Cardiac muscle cell (in vitro differentiated cells and primary cell): ENCODE measurements around the gene HYDIN. TPM values are rescaled to one million over a fixed set of nuclear protein-coding genes. Genes with fewer than 3 reads are reported as not detected.

ENCODE experiments used
- DNase-seq, 2 donors: peaks; one replicate each; pipeline versions ENCODE4 v3.0.0 to v3.0.0-alpha.2; 2010 to 2017; ENCODE audit warnings: low read depth in 1 of 2, low spot score in 1 of 2
- H3K27ac ChIP-seq: fragments of 200-600 bp; sonication (generic); 2 replicates; pipeline ENCODE4 v1.5.1; 2016
- H3K27me3 ChIP-seq: fragments of 200-600 bp; sonication (generic); 2 replicates; pipeline ENCODE4 v1.6.0; 2016; ENCODE audit warnings: control low read depth
- H3K36me3 ChIP-seq: fragments of 200-600 bp; sonication (generic); 2 replicates; pipeline ENCODE4 v1.5.1; 2016; ENCODE audit warnings: control low read depth
- H3K4me1 ChIP-seq: fragments of 200-600 bp; sonication (generic); 2 replicates; pipeline ENCODE4 v1.8.1; 2017; ENCODE audit warnings: low read depth, mild to moderate bottlenecking, mixed run types
- H3K4me3 ChIP-seq: fragments of 200-600 bp; sonication (generic); 2 replicates; pipeline ENCODE4 v1.5.1; 2016; ENCODE audit warnings: mild to moderate bottlenecking
- H3K9me3 ChIP-seq: fragments of 200-600 bp; sonication (generic); 2 replicates; pipeline ENCODE4 v1.5.1; 2017; ENCODE audit warnings: low read depth, mild to moderate bottlenecking, control low read depth
- polyA plus RNA-seq: library from polyadenylated mRNA; unstranded; fragments of >200 nt; fragmentation: Nextera tagmentation; extraction: Ambion mirVana; gene quantifications from 2 replicates; pipeline ENCODE4 v1.2.1, GENCODE V29; 2016
- total RNA-seq: library from RNA; depleted of rRNA; stranded (reverse); fragments of >200 nt; gene quantifications from 2 replicates; pipeline ENCODE4 v1.2.3, GENCODE V29; 2016
- TF ChIP-seq, protein P1 (sequence below): IDR thresholded peaks from 2 replicates; pipeline ENCODE4 v1.5.1; 2012; ENCODE audit warnings: low read depth, mild to moderate bottlenecking, low read length

The HYDIN gene
- total and polyA plus RNA-seq, 2 experiments from 2014 or later: 1.8 to 2.0 TPM

DNA sequence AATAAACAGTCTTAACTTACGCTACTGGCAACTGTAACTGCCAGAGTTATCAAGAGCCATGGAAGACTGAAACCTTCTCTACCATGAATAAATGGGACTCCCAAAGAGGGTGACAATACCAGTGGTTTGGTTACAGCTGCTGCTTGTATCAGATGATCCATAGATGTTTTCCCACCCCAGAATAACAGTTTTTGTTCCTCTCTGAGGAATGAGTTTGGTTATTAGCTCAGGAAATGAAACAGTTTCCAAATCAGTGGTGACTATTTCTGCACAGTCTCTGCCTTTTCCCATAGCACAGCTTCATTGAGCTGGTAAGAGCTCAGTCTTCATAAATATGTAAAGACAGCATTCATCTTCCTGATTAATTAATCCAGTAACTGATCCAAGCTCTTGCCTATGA lies 14.0 kb upstream of the HYDIN start:
- no peaks in the 10 kb centered on the region for H3K4me1 ChIP-seq
- H3K27me3 ChIP-seq: no peaks in the 10 kb centered on the region
- DNase-seq: no peak
- TF ChIP-seq, protein P1, sequence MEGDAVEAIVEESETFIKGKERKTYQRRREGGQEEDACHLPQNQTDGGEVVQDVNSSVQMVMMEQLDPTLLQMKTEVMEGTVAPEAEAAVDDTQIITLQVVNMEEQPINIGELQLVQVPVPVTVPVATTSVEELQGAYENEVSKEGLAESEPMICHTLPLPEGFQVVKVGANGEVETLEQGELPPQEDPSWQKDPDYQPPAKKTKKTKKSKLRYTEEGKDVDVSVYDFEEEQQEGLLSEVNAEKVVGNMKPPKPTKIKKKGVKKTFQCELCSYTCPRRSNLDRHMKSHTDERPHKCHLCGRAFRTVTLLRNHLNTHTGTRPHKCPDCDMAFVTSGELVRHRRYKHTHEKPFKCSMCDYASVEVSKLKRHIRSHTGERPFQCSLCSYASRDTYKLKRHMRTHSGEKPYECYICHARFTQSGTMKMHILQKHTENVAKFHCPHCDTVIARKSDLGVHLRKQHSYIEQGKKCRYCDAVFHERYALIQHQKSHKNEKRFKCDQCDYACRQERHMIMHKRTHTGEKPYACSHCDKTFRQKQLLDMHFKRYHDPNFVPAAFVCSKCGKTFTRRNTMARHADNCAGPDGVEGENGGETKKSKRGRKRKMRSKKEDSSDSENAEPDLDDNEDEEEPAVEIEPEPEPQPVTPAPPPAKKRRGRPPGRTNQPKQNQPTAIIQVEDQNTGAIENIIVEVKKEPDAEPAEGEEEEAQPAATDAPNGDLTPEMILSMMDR: no peak
- no peaks in the 10 kb centered on the region for H3K36me3 ChIP-seq
- no peak overlapping the region for H3K27ac ChIP-seq
- H3K9me3 ChIP-seq: no peaks in the 10 kb centered on the region
- H3K4me3 ChIP-seq: no peak overlapping the region

DNA sequence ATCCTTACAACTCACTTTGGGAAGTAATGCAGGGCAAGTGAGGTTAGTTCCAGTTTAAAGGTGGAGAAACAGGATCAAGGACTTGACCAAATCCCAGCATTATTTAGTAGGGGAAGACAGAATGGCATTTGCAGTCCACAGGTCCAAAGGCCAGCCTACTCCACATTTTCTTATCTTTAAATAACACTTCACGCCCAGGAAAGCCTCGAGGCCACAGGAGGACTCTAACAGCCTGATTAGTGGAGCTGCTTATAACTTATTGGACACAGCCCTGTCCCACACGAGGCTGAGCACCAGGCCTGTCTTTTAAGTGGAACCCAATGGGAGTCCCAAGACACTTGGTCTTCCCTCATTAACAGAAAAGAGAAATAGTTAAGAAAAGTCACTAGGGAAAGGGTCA lies 12.1 kb upstream of the HYDIN start:
- no peaks in the 10 kb centered on the region for H3K4me1 ChIP-seq
- H3K4me3 ChIP-seq: no peak overlapping the region
- no peak for DNase-seq
- no peaks in the 10 kb centered on the region for H3K27me3 ChIP-seq
- no peak overlapping the region for H3K27ac ChIP-seq
- no peaks in the 10 kb centered on the region for H3K9me3 ChIP-seq
- H3K36me3 ChIP-seq: no peaks in the 10 kb centered on the region
- TF ChIP-seq, protein P1: no peak

GRCh38 chr16:71242036-71242435 lies 11.5 kb upstream of the HYDIN start:
- H3K4me1 ChIP-seq: no peaks in the 10 kb centered on the region
- H3K36me3 ChIP-seq: no peaks in the 10 kb centered on the region
- H3K4me3 ChIP-seq: no peak overlapping the region
- no peak for DNase-seq
- H3K27me3 ChIP-seq: no peaks in the 10 kb centered on the region
- no peak overlapping the region for H3K27ac ChIP-seq
- H3K9me3 ChIP-seq: no peaks in the 10 kb centered on the region
- TF ChIP-seq, protein P1: no peak

GRCh38 chr16:71229344-71229743 lies 1.2 kb downstream of the HYDIN start:
- Histone ChIP-seq H3K36me3 (no peaks in the 10 kb centered on the region), H3K4me3 (no peak overlapping the region), H3K27me3 (no peaks in the 10 kb centered on the region), H3K4me1 (no peaks in the 10 kb centered on the region), H3K27ac (no peak overlapping the region), H3K9me3 (peaks cover 4% of the 10 kb centered on the region)
- TF ChIP-seq, protein P1: no peak
- DNase-seq: no peak

DNA sequence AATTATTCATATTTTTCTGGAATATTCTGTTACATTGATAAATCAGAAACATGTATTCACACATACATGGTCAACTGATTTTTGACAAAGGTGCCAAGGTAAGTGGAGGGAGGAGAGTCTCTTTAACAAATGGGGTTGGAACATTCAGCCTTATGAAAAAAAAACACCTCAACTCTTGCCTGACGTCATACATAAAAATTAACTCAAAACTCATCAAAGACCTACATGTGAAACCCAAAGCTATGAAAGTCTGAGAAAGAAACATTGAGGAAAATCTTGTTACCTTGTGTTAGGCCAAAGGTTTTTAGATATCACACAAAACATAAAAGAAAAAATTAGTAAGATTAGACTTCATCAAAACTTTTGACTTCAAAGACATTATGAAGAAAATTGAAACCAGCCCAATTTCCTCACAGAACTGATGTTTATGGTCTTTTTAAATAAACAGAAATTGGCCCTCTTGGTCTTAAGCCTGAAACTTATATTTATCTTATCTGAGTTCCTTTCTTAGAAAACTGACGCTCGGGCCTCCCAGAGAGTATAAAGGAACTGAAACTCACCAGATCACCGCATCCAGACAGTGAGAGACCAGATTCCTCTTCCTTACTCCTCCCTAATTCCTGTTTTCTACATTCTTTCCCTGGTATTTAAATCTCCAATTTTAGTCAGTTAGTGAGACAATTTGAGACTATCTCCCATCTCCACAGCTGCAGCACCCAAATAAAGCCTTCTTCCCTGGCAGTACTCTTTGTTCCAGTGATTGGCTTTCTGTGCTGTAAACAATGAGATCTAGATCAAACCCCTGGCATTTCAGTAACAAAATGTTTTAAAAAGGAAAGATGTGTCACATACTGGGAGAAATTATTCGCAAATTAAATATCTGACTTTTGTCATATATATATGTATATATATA lies 4.0 kb downstream of the HYDIN start:
- Histone ChIP-seq H3K9me3 (peaks cover 4% of the 10 kb centered on the region), H3K36me3 (no peaks in the 10 kb centered on the region), H3K27ac (no peak overlapping the region), H3K27me3 (no peaks in the 10 kb centered on the region), H3K4me3 (no peak overlapping the region), H3K4me1 (no peaks in the 10 kb centered on the region)
- no peak for DNase-seq
- TF ChIP-seq, protein P1: no peak
